GM21576 (cell line): ENCODE measurements around the gene PLEKHM1.
"Not testable (repeated sequence)": the region's sequence is repeated elsewhere in the genome, so short reads cannot be mapped to it uniquely, and the experiment has no call there.

Source experiments
- ATAC-seq: cut with Tn5 transposase; IDR thresholded peaks from one replicate; pipeline ENCODE4 v1.9.1; 2021; ENCODE audit warnings: mild to moderate bottlenecking, moderate library complexity; ENCODE audit not compliant: unreplicated experiment

PLEKHM1 gene

DNA sequence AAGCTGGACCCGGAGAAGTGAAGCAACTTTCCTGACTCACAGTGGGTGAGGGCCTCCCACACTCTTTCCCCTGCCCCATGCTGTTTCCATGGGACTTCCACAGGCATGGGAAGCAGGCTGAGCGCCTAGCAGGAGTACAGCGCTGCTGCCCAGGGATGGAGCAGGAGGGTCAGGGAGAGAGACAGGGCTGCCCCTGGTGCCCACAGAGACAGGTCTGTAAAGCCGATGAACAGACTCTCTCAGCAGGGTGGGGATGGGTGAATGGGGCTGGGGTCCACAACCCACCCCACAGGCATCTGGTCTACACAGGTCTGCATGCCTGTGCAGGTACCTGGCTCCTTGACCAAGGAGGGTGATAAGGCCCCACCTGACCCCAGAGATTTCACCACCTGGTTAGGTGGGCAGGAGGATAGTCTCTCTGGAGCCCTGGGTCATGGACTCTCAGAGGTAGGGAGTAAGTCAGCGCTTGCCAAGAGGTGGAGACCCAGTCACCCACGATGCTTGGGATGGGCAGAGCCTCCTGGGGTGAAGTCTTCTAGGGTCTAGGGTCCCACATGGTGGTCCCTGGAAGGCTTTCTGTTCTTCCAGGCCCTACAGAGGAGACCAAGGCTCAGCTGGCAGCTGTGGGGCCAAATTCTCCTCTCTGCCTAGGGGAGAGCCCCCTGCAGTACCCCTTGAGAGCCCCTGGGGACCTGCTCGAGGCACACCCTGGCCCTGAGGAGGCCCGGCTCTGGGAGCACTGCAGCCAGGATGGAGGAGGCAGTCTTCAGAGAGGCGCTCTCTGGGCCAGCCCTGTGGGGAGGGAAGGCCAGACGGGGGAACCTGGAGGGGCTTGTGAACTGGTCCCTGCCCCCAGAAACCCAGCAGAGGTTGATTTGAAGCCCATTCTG is 46.9 kb downstream of the PLEKHM1 start:
- not testable (repeated sequence) for ATAC-seq

DNA sequence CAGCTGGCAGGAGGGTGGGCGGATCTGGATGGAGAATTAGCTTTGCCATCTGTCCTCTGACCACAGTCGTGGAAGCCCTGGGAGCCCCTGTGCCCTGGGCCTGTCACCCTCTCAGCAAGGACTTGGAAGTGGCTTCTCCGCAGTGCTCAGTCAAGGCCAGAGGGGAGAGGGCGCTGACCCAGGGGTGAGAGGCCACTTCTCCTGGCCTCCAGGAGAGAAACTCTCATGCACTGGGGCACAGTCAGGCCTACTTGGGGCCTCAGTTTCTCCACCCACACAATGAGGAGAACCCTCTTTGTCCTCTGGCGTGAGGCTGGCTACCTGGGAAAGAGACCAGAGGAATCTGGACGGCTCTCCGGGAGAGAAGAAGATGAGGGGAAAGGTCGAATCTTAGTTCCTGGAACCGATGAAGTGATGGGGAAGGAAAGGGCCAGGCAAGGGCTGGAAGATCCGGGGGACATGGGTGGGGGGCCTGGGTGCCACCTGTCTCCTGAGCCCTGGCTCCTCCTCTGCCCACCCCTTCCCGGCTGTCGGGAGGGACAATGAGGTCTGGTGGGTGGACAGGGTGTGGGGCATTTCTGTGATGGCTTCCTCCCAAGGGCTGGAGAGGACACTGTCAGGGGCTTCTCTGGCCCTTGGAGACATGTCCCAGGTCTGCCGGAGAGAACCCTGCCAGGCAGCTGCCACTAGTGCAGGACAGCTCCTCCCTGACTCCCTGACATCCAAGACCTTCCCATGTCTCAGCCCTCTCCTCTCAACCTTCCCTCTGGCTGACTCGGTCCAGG is 48.8 kb downstream of the PLEKHM1 start:
- ATAC-seq, result no peak

DNA sequence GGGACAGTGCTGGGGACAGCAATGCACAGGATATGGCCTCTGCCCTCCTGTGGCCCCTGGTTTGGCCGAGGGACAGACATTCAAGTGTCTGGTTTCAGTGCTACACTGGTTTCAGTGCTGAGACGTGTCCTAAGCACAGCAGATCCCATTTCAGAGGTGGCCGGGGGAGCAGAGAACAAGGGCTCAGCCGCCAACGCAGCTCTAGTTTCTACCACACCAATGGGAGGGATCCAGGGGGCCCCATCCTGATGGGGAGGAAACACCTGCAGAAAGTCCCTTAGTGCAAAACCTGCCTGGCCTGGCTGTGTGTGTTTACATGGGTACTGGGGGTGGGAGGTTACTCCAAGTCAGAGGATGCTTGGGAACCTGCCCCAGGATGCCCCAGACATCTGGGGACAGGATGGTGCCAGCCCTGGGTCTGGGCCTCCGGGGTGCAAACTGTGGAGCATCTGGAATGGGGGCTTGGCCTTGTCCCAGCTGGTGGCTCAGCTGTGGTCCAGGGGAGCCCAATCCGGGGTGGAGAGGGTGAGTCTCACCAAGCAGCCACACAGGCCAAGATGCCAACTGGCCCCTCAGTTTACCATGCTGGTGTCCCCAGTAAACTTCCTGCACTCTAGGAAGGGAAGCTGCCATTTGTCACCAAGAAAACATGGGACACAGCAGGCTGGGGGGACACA is 49.5 kb downstream of the PLEKHM1 start:
- ATAC-seq, result peak; percentile 62

- ATAC-seq, result no peak
Measured at GRCh38 chr17:45440161-45440778, 50.3 kb downstream of the PLEKHM1 start.

DNA sequence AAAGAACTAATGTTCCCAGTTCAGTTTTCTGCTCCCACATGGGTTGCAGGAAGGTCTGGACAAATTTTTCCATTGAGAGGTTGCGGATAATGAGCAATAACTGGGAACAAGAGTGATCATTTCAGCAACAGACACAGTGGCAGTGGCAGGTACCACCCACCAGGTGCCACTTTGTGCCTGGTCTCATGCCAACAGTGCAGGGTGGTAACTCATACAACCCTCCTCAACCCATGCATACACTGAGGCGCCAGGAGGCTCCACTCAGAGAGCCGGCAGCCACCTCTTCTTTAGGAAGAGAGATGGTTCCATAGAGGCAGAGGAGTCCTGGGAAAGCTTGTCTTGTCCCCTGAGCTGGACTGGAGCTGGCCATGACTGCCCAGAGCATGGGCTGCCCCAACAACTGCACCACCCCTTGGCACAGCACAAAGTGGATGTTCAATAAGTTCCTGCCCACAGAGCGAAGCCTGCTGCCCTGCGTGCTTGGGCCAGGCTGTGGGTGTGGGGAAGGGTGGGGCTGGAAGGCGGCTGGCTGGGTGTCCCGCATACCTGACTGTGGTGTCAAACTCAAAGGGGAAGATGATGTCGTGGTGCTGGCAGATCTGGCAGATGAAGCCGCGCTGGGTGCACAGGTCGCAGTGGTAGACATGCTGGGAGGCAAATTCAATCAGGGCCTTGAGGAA is 51.5 kb downstream of the PLEKHM1 start:
- ATAC-seq, result no peak

- ATAC-seq, result no peak
Measured at GRCh38 chr17:45437465-45438283, 52.8 kb downstream of the PLEKHM1 start.

- ATAC-seq, result no peak
Measured at GRCh38 chr17:45436625-45437464, 53.7 kb downstream of the PLEKHM1 start.

DNA sequence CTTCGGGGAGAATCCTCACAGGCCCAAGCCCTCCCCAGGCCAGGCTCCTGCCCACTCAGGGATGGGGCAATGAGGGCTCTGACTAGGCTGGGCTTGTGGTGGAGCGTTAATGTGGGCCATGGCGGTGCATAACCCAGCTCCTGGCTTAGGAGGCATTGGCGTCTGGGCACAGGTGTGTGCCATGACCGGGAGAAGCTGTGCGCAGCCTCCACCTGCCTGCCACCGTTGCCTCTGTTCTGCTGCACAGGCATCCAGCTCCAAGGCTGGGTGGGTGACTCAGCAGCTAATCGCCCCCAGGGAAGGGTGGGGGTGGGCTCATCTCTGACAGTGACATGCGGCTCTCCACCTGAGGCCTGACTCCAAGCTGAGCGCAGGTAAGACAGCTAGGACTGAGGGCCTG is 54.4 kb downstream of the PLEKHM1 start:
- no peak for ATAC-seq

GRCh38 chr17:45435481-45435880 is 55.0 kb downstream of the PLEKHM1 start:
- no peak for ATAC-seq

GRCh38 chr17:45433159-45433535 is 57.4 kb downstream of the PLEKHM1 start:
- no peak for ATAC-seq

DNA sequence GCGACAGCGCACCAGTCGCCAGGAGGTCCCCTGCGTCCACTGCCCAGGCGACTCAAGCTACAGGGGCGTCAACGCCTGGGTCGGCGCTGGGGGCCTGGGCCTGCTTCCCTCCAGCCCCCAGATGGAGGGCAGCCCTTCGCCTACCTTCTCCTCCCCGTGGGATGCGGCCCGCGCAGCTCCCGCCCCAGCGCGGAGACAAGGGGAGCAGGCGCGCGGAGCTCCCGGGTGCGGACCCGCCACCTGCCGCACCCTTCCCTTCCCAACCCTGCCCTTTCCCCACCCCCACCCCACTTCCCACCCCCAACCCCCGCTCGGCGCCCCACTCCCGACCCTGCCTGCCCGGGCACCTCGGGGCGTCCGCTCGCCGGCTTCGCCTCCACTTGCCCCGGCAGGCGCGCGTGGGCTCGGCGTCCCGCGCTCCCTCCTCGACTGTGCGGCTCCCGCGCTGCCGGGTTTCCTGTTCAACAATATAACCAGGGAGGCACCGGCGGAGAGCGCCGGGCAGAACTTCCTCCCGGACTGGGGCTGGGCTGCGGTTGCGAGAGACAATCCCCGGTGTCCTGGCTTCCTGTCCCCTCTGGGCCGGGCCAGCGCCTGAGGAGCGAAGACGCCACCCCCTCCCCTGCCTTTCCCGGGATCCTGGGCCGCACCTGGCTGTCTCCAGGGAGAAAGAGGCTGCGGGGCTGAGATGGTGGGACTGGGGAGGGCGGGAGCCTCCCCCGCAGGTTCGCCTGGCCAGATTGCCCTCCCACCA is 57.9 kb downstream of the PLEKHM1 start, which contains the start of gene ARHGAP27:
TSS of gene ARHGAP27 (minus strand) at position 466 of the 754 bp plus-strand sequence. CDS start 2,591 bp downstream, outside the sequence.
- no peak for ATAC-seq

GRCh38 chr17:45431531-45432404 is 58.8 kb downstream of the PLEKHM1 start:
- peak; percentile 48 for ATAC-seq

DNA sequence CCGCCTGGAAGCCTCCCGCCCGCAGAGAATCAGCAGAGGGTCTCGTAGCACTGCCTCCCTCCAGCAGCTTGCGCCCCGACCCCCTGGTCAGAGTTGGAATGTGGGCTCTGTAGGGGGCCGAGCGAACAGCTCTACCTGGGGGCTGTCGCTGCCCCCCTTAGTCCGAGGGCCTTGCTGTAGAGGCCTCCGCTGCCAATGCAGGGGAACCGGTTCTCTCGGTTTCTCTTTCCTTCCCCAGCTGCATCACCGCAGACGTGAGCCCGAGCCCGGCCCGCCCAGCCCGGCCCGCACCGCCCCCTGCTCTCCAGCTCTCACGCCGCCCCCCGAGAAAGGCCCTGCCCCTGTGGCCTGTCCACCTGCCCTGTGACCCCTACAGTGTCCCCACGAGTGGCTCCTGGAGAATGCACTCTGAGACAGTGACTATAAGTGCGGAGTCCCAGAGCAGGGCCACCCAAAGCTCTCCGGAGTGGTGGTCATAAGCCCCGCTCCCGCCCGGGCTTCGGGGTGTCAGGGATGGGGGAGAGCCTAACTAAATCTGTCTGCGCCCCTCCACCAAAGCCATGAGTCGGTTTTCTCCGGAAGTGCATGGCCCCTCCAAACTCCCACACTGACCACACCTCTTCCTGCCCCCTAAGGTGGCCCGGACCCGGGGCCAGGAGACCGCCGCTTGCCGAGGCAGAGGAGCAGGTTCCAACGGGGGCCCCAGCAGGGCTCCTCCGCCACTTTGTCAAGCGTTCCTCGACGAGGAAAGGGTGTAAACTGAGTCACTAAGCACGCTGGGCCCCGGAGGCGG is 59.6 kb downstream of the PLEKHM1 start:
- ATAC-seq, result peak; percentile 13

- ATAC-seq, result no peak
Measured at GRCh38 chr17:45430006-45430737, 60.3 kb downstream of the PLEKHM1 start.

- ATAC-seq, result no peak
Measured at GRCh38 chr17:45429339-45430005, 61.0 kb downstream of the PLEKHM1 start.
